A673 (cell line): ENCODE results near the gene GFRAL.

Source experiments
- CTCF ChIP-seq: fragments of 300-800, 200-600 bp; sonication (generic); conservative IDR thresholded peaks from 2 replicates; pipeline ENCODE4 v1.5.1; 2017; ENCODE audit warnings: low read depth, mild to moderate bottlenecking, antibody characterized with exemption, low read length, moderate library complexity, mixed read lengths
- EZH2 ChIP-seq: fragments of 200-600 bp; sonication (generic); IDR thresholded peaks from 2 replicates; pipeline ENCODE4 v1.6.1; 2017; ENCODE audit warnings: borderline replicate concordance, low read depth, mild to moderate bottlenecking, mixed read lengths, antibody characterized with exemption, low read length; ENCODE audit not compliant: poor library complexity, severe bottlenecking

- TF ChIP-seq CTCF, result no peak
- no peak for TF ChIP-seq EZH2
Observed at GRCh38 chr6:55399351-55399750, 72.1 kb downstream of the GFRAL start.
